NCI-H187 (cell line): ENCODE data around the gene DHRS13.
A peak's percentile ranks its signal among the peaks of the same experiment; 100 is the strongest.
"Not testable (repeated sequence)": the region's sequence is repeated elsewhere in the genome, so short reads cannot be mapped to it uniquely, and the experiment has no call there.

Source experiments
- DNase-seq, 2 experiments: peaks; one replicate each; lab custom pipeline; 2025; lab: John Stamatoyannopoulos, UW

Gene DHRS13

GRCh38 chr17:28903546-28903841 is 615 bp upstream of the DHRS13 start:
- not testable (repeated sequence) for DNase-seq

- DNase-seq: no peak
These were observed 737 bp downstream of the DHRS13 start for GRCh38 chr17:28901866-28902818.

GRCh38 chr17:28900986-28901726 is 1.7 kb downstream of the DHRS13 start:
- DNase-seq: no peak

- DNase-seq: no peak
These were observed 3.6 kb downstream of the DHRS13 start for GRCh38 chr17:28899212-28899815.

- DNase-seq: no peak
These were observed 4.3 kb downstream of the DHRS13 start for GRCh38 chr17:28898527-28898955.

- DNase-seq: no peak
These were observed 4.9 kb downstream of the DHRS13 start for GRCh38 chr17:28897769-28898526.

- peak; percentile 10 to 27 for DNase-seq
These were observed 5.8 kb downstream of the DHRS13 start, which contains the start of gene FLOT2 for GRCh38 chr17:28896884-28897768. Gene FLOT2 (minus strand): TSS chr17:28897733. CDS start chr17:28897574, 159 bp downstream.

GRCh38 chr17:28896491-28896883 is 6.4 kb downstream of the DHRS13 start:
- DNase-seq: no peak

- no peak for DNase-seq
These were observed 7.0 kb downstream of the DHRS13 start for GRCh38 chr17:28895794-28896447.

- DNase-seq: not testable (repeated sequence)
These were observed 9.4 kb downstream of the DHRS13 start for GRCh38 chr17:28893248-28894183.

- no peak for DNase-seq
These were observed 10.9 kb downstream of the DHRS13 start for GRCh38 chr17:28892024-28892423.

GRCh38 chr17:28891201-28891600 is 11.7 kb downstream of the DHRS13 start:
- no peak for DNase-seq

GRCh38 chr17:28889996-28890395 is 12.9 kb downstream of the DHRS13 start:
- no peak for DNase-seq

- DNase-seq: no peak
These were observed 14.0 kb downstream of the DHRS13 start for GRCh38 chr17:28888832-28889231.

- DNase-seq: no peak
These were observed 14.9 kb downstream of the DHRS13 start for GRCh38 chr17:28887871-28888471.

- DNase-seq: no peak
These were observed 16.9 kb downstream of the DHRS13 start for GRCh38 chr17:28885951-28886350.

GRCh38 chr17:28885363-28885762 is 17.5 kb downstream of the DHRS13 start:
- no peak for DNase-seq

- no peak for DNase-seq
These were observed 18.7 kb downstream of the DHRS13 start for GRCh38 chr17:28883967-28884702.
